ENCODE data around the gene ISG15. TPM values are rescaled to one million over a fixed set of nuclear protein-coding genes. Genes with fewer than 3 reads are reported as not detected.

ISG15 gene
- total and polyA plus RNA-seq, 2 of the 13 experiments (the other 11 are each of a cell fraction or from before 2014, with no cell fraction given), result 42.1 to 54.9 TPM

GRCh38 chr1:1001057-1001783 is 12.1 kb upstream of the ISG15 start (continued):
- TF ChIP-seq HDAC2 (CRISPR knock-in tag; IDR thresholded peaks at IDR 0.05), result no peak; the same call in 1 of the 2 replicates
- TF ChIP-seq HNRNPK (IDR thresholded peaks at IDR 0.05; ENCODE audit: low read depth, low read length, poor library complexity, severe bottlenecking), result no peak
- TF ChIP-seq NR2F2 (IDR thresholded peaks at IDR 0.05; ENCODE audit: borderline replicate concordance, low read depth), result no peak
- no peak for TF ChIP-seq SMARCE1 (IDR thresholded peaks at IDR 0.05; ENCODE audit: borderline replicate concordance)
- TF ChIP-seq TBP (CRISPR knock-in tag; IDR thresholded peaks at IDR 0.05), result no peak
- no peak for TF ChIP-seq SETDB1 (CRISPR knock-in tag; IDR thresholded peaks at IDR 0.05; ENCODE audit: borderline replicate concordance)
- 0 out of 2 replicates have a peak, but pooled peaks have one; percentile 5 for TF ChIP-seq ZNF333 (CRISPR knock-in tag; IDR thresholded peaks at IDR 0.05; ENCODE audit: borderline replicate concordance)
- no peak for TF ChIP-seq SRF (IDR thresholded peaks at IDR 0.05; ENCODE audit: low read depth, low read length)
- TF ChIP-seq ZNF878 (CRISPR knock-in tag; IDR thresholded peaks at IDR 0.05), result no peak
- no peak for TF ChIP-seq ZNF75D (CRISPR knock-in tag; IDR thresholded peaks at IDR 0.05; ENCODE audit: borderline replicate concordance)
- no peak for TF ChIP-seq KLF6 (CRISPR knock-in tag; IDR thresholded peaks at IDR 0.05)
- TF ChIP-seq ZNF792 (CRISPR knock-in tag; IDR thresholded peaks at IDR 0.05), result no peak
- TF ChIP-seq ZNF232 (CRISPR knock-in tag; IDR thresholded peaks at IDR 0.05; ENCODE audit: borderline replicate concordance), result no peak
- no peak for TF ChIP-seq NFIB (CRISPR knock-in tag; IDR thresholded peaks at IDR 0.05; ENCODE audit: borderline replicate concordance)
- TF ChIP-seq PHF8 (CRISPR knock-in tag; IDR thresholded peaks at IDR 0.05), result no peak
- no peak for TF ChIP-seq RARA (CRISPR knock-in tag; IDR thresholded peaks at IDR 0.05)
- TF ChIP-seq ZKSCAN5 (CRISPR knock-in tag; IDR thresholded peaks at IDR 0.05), result no peak
- TF ChIP-seq, protein P1, sequence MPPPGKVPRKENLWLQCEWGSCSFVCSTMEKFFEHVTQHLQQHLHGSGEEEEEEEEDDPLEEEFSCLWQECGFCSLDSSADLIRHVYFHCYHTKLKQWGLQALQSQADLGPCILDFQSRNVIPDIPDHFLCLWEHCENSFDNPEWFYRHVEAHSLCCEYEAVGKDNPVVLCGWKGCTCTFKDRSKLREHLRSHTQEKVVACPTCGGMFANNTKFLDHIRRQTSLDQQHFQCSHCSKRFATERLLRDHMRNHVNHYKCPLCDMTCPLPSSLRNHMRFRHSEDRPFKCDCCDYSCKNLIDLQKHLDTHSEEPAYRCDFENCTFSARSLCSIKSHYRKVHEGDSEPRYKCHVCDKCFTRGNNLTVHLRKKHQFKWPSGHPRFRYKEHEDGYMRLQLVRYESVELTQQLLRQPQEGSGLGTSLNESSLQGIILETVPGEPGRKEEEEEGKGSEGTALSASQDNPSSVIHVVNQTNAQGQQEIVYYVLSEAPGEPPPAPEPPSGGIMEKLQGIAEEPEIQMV (CRISPR knock-in tag; IDR thresholded peaks at IDR 0.05; ENCODE audit: low read depth), result no peak
- no peak for TF ChIP-seq MTA3 (CRISPR knock-in tag; IDR thresholded peaks at IDR 0.05)
- no peak for TF ChIP-seq DPF2 (CRISPR knock-in tag; IDR thresholded peaks at IDR 0.05; ENCODE audit: borderline replicate concordance, low read depth)
- TF ChIP-seq SP5 (CRISPR knock-in tag; IDR thresholded peaks at IDR 0.05; ENCODE audit: borderline replicate concordance, low read depth), result no peak
- no peak for TF ChIP-seq ZNF737 (CRISPR knock-in tag; IDR thresholded peaks at IDR 0.05; ENCODE audit: borderline replicate concordance)
- no peak for TF ChIP-seq CENPX (CRISPR knock-in tag; IDR thresholded peaks at IDR 0.05)
- 0 out of 2 replicates have a peak, but pooled peaks have one; percentile 35 for TF ChIP-seq IRX3 (CRISPR knock-in tag; IDR thresholded peaks at IDR 0.05; ENCODE audit: borderline replicate concordance, low read depth)
- no peak for TF ChIP-seq AGO2 (optimal IDR thresholded peaks at IDR 0.05; ENCODE audit: low read depth, low read length)
- TF ChIP-seq, protein P2, sequence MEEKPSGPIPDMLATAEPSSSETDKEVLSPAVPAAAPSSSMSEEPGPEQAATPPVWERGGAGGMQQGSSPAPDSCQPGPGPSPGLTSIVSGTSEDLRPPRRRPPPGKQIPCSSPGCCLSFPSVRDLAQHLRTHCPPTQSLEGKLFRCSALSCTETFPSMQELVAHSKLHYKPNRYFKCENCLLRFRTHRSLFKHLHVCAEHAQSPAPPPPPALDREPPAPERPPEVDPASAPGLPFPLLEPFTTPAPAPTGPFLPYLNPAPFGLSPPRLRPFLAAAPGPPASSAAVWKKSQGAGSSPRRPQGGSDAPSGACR (CRISPR knock-in tag; IDR thresholded peaks at IDR 0.05), result peak; percentile 7; the same call in 1 of the 2 replicates
- no peak for TF ChIP-seq ONECUT2 (CRISPR knock-in tag; IDR thresholded peaks at IDR 0.05)
- TF ChIP-seq, protein P3, sequence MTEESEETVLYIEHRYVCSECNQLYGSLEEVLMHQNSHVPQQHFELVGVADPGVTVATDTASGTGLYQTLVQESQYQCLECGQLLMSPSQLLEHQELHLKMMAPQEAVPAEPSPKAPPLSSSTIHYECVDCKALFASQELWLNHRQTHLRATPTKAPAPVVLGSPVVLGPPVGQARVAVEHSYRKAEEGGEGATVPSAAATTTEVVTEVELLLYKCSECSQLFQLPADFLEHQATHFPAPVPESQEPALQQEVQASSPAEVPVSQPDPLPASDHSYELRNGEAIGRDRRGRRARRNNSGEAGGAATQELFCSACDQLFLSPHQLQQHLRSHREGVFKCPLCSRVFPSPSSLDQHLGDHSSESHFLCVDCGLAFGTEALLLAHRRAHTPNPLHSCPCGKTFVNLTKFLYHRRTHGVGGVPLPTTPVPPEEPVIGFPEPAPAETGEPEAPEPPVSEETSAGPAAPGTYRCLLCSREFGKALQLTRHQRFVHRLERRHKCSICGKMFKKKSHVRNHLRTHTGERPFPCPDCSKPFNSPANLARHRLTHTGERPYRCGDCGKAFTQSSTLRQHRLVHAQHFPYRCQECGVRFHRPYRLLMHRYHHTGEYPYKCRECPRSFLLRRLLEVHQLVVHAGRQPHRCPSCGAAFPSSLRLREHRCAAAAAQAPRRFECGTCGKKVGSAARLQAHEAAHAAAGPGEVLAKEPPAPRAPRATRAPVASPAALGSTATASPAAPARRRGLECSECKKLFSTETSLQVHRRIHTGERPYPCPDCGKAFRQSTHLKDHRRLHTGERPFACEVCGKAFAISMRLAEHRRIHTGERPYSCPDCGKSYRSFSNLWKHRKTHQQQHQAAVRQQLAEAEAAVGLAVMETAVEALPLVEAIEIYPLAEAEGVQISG (CRISPR knock-in tag; IDR thresholded peaks at IDR 0.05), result no peak

Measured in HepG2 (cell line).